ENCODE measurements around the gene FMNL2.

FMNL2 gene

DNA sequence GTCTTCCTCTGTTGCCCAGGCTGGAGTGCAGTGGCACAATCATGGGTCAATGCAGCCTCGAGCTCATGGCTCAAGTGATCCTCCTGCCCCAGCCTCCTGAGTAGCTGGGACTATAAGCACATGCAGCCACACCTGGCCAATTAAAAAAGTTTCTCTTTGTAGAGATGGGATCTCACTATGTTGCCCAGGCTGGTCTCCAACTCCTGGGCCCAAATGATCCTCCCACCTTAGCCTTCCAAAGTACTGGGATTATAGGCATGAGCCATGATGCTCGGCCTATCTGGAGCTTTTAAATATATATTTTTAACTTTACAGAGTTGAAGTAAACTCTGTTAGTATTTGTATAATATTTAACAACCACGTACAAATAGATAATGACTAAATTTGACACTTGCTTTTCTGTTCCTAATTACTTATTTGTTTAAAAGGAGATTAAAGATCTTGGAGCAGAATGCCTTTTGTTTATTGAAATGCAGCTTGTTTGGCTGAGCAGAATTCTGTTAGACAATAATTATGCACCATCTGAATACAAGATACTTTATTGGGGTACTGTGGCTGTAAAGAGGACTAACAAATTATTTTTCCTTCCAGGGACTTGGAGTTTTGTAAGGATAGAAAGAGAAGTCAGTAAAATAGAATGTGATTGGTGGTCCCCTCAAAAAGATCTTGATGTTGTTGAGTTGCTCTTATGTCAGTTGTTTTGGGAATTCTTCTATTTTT is 175.0 kb downstream of the FMNL2 start:
- no peaks in the 10 kb centered on the region for H3K9me3 ChIP-seq
- H3K4me3 ChIP-seq (ENCODE audit: low read depth in 1 of 2, low read length in 1 of 2) = no peak overlapping the region
- H3K4me1 ChIP-seq (ENCODE audit: control insufficient read depth in 1 of 2, insufficient read depth in 1 of 2, low read depth in 1 of 2, low read length in 1 of 2) = no peaks in the 10 kb centered on the region
- TF ChIP-seq, protein P1, sequence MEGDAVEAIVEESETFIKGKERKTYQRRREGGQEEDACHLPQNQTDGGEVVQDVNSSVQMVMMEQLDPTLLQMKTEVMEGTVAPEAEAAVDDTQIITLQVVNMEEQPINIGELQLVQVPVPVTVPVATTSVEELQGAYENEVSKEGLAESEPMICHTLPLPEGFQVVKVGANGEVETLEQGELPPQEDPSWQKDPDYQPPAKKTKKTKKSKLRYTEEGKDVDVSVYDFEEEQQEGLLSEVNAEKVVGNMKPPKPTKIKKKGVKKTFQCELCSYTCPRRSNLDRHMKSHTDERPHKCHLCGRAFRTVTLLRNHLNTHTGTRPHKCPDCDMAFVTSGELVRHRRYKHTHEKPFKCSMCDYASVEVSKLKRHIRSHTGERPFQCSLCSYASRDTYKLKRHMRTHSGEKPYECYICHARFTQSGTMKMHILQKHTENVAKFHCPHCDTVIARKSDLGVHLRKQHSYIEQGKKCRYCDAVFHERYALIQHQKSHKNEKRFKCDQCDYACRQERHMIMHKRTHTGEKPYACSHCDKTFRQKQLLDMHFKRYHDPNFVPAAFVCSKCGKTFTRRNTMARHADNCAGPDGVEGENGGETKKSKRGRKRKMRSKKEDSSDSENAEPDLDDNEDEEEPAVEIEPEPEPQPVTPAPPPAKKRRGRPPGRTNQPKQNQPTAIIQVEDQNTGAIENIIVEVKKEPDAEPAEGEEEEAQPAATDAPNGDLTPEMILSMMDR (IDR thresholded peaks at IDR 0.05) = no peak
- no peaks in the 10 kb centered on the region for H3K27me3 ChIP-seq
- H3K36me3 ChIP-seq = no peaks in the 10 kb centered on the region
- no peak overlapping the region for H3K27ac ChIP-seq

DNA sequence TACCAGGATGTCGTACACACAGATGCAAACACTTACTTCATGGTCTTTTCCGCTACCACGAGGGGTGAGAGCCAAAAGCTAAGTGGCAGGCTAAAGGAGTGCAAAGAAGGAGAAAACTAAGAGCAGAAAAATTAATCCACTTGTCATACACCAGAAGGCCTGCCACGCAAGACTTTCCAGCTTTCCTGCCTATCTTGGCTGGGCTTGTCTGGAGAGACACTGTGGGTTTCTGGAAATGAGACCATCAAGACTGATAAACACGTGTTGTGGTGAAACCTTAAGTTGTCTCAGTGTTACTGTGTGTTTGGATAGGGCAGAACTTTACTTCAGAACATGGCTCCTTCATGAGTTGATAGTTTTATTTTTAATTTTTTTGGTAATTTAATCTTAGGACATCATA is 175.6 kb downstream of the FMNL2 start:
- no peaks in the 10 kb centered on the region for H3K27me3 ChIP-seq
- H3K27ac ChIP-seq = no peak overlapping the region
- H3K9me3 ChIP-seq = no peaks in the 10 kb centered on the region
- H3K4me3 ChIP-seq (ENCODE audit: low read depth in 1 of 2, low read length in 1 of 2) = no peak overlapping the region
- no peaks in the 10 kb centered on the region for H3K36me3 ChIP-seq
- H3K4me1 ChIP-seq (ENCODE audit: control insufficient read depth in 1 of 2, insufficient read depth in 1 of 2, low read depth in 1 of 2, low read length in 1 of 2) = no peaks in the 10 kb centered on the region
- TF ChIP-seq, protein P1 (IDR thresholded peaks at IDR 0.05) = no peak

DNA sequence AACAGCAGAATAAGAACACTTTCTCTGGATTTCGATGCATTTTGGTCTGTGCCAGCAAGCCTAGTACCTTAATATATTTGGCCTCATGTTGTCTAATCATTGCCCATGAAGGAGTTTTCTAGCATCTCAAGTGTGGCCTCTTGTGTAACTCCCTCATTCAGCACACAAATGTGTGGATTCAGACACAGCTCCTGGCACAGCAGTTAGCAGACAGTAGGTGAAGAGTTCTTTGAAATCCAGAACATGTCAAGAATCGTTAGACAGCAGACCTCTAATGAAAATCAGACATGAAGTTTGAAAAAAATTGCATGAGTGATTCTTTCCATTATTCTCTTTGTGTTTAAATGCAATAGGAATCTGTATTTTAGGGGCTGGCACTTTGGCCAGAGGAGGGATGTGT is 177.0 kb downstream of the FMNL2 start:
- no peak overlapping the region for H3K27ac ChIP-seq
- TF ChIP-seq, protein P1 (IDR thresholded peaks at IDR 0.05) = no peak
- no peak overlapping the region for H3K4me3 ChIP-seq (ENCODE audit: low read depth in 1 of 2, low read length in 1 of 2)

DNA sequence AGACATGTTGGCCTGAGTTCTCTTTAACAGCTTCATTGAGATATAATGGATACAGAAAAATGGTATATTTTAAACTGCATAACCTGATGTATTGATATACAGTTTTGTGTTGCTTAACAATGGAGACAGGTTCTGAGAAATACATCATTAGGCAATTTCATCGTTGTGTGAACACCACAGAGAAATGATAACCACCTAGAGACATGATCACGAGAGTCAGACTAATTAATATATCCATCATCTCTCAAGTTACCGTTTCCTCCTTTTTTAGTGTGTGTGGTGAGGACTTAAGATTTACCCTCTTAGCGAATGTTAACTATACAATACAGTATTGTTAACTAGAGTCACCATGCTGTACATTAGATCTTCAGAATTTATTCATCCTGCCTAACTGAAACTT is 178.1 kb downstream of the FMNL2 start:
- Histone ChIP-seq H3K27ac (no peak overlapping the region), H3K9me3 (no peaks in the 10 kb centered on the region), H3K27me3 (no peaks in the 10 kb centered on the region), H3K4me3 (ENCODE audit: low read depth in 1 of 2, low read length in 1 of 2) (no peak overlapping the region), H3K36me3 (no peaks in the 10 kb centered on the region), H3K4me1 (ENCODE audit: control insufficient read depth in 1 of 2, insufficient read depth in 1 of 2, low read depth in 1 of 2, low read length in 1 of 2) (no peaks in the 10 kb centered on the region)
- TF ChIP-seq, protein P1 (IDR thresholded peaks at IDR 0.05) = no peak

More for the DNA sequence above, 177.0 kb downstream of the FMNL2 start:
- no peaks in the 10 kb centered on the region for H3K4me1 ChIP-seq (ENCODE audit: control insufficient read depth in 1 of 2, insufficient read depth in 1 of 2, low read depth in 1 of 2, low read length in 1 of 2)
- no peaks in the 10 kb centered on the region for H3K36me3 ChIP-seq
- H3K9me3 ChIP-seq = no peaks in the 10 kb centered on the region
- H3K27me3 ChIP-seq = no peaks in the 10 kb centered on the region

DNA sequence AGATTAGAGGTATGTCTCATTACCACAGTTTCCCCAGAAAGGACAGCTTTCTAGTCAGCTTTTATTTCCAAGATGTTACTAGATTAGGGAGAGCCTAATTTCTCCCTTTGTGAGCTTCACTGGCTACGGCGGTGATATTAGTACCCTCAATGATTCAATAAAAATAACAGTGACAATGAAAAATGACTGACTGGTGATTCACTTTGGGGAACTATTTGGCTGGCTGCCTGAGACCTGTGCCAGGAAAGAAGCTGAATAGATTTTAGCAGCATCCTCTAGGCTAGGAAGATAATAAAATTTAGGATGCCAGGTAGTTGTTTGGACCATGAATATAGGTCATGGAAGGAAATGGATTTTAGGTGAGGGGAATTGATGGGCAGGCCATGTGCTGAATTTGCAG is 178.7 kb downstream of the FMNL2 start:
- H3K4me1 ChIP-seq (ENCODE audit: control insufficient read depth in 1 of 2, insufficient read depth in 1 of 2, low read depth in 1 of 2, low read length in 1 of 2) = no peaks in the 10 kb centered on the region
- TF ChIP-seq, protein P1 (IDR thresholded peaks at IDR 0.05) = no peak

More for the DNA sequence above, 178.7 kb downstream of the FMNL2 start:
- no peak overlapping the region for H3K4me3 ChIP-seq (ENCODE audit: low read depth in 1 of 2, low read length in 1 of 2)
- H3K9me3 ChIP-seq = no peaks in the 10 kb centered on the region
- H3K36me3 ChIP-seq = no peaks in the 10 kb centered on the region
- H3K27me3 ChIP-seq = no peaks in the 10 kb centered on the region
- no peak overlapping the region for H3K27ac ChIP-seq

All from neutrophil (primary cell).